ENCODE data around the gene RPP40. TPM values are rescaled to one million over a fixed set of nuclear protein-coding genes. Genes with fewer than 3 reads are reported as not detected.

RPP40 gene
- total and polyA plus RNA-seq, 2 of the 8 experiments (the other 6 are each of a cell fraction or from before 2014, with no cell fraction given): 7.0 to 15.7 TPM

DNA sequence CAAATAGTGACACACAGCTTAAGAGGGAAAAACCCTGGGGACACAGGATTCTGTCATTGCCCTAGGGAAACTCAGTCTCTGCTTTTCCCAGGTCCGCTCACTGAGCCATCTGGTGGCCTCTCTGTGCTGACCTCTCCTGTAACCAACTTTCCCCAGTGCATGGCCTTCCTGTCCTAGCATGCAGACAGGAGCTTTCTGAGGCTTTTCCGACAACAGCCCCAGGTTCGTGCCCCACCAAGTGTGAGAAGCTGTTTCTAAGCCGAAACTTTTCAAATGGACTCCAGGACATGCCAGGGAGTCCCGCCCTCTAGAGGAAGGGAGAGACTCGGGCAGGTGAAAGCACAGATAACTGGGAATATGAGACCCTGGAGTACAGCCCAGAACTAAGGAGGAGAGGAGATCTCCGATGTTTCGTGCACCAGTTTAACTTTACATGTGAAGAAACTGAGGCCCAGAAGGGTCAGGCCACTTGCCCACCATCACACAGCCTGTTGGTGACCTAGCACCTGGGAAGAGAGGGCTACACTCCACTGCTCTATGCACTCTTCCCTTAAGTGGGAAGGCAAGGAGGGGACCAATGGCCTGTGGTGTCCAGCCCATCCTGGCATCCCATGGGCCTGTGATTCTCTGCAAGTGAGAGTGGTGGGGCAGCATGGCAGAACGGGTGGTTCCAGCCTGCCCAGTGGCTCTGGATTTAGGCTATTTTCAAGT lies 46.2 kb downstream of the RPP40 start:
- Histone ChIP-seq H3K23ac (ENCODE audit: insufficient read length) (no peak overlapping the region), H3K27me3 (replicated peaks in 1 of 4; ENCODE audit: control insufficient read depth in 3 of 4, extremely low read depth in 1 of 4, insufficient read depth in 3 of 4, low read length in 3 of 4) (no peaks in the 10 kb centered on the region), H3K18ac (ENCODE audit: extremely low read depth, low read length) (0 out of 2 replicates have a peak overlapping the region, but pooled peaks have one; percentile 40), H2BK5ac (ENCODE audit: low read depth, low read length) (peak overlapping the region; percentile 66), H2AFZ (ENCODE audit: low read length) (no peak overlapping the region), H2BK120ac (replicated peaks; ENCODE audit: low read depth, low read length) (no peak overlapping the region), H3K4me2 (ENCODE audit: insufficient read depth in 1 of 2, low read depth in 2 of 2, low read length in 2 of 2) (no peak overlapping the region), H3K4me1 (replicated peaks in 1 of 4; ENCODE audit: control insufficient read depth in 3 of 4, insufficient read depth in 4 of 4, low read length in 3 of 4) (no peaks in the 10 kb centered on the region; a peak in 3 of 7 replicates), H4K91ac (replicated peaks; ENCODE audit: insufficient read length, low read length) (no peak overlapping the region), H3K79me2 (ENCODE audit: control insufficient read depth in 1 of 2, insufficient read depth in 2 of 2, low read length in 2 of 2) (no peaks in the 10 kb centered on the region), H2BK15ac (ENCODE audit: low read length) (no peak overlapping the region), H3K36me3 (ENCODE audit: control insufficient read depth in 2 of 4, insufficient read depth in 4 of 4, low read length in 3 of 4) (peaks cover 0 to 19% (median 9%) of the 10 kb centered on the region in 4 experiments; a peak in 5 of 8 replicates), H2BK12ac (ENCODE audit: low read depth, low read length) (peak overlapping the region; percentile 33; the same call in 1 of the 2 replicates), H2BK20ac (ENCODE audit: low read length) (no peak overlapping the region), H3K79me1 (ENCODE audit: low read depth, low read length) (no peaks in the 10 kb centered on the region), H4K8ac (ENCODE audit: extremely low read depth, insufficient read depth, low read length) (no peak overlapping the region), H4K20me1 (replicated peaks in 1 of 2; ENCODE audit: control insufficient read depth in 1 of 2, insufficient read depth in 2 of 2, low read length in 2 of 2) (peaks cover 0 to 2% of the 10 kb centered on the region in 2 experiments), H3K14ac (ENCODE audit: insufficient read length) (no peak overlapping the region), H3K23me2 (ENCODE audit: low read depth, low read length) (no peaks in the 10 kb centered on the region), H3K9me3 (ENCODE audit: insufficient read depth in 2 of 2, low read depth in 1 of 2, low read length in 1 of 2) (no peaks in the 10 kb centered on the region), H2AK5ac (ENCODE audit: low read depth, low read length) (peak overlapping the region; percentile 71; the same call in 1 of the 2 replicates), H3K9ac (replicated peaks in 1 of 4; ENCODE audit: extremely low read depth in 1 of 4, low read depth in 3 of 4, low read length in 3 of 4) (no peak overlapping the region), H4K5ac (ENCODE audit: insufficient read length, low read depth, low read length) (no peak overlapping the region), H3K4ac (replicated peaks; ENCODE audit: insufficient read length, low read depth, low read length) (peak overlapping the region; percentile 24), H3K27ac (ENCODE audit: low read depth, low read length) (no peak overlapping the region), H3K56ac (replicated peaks; ENCODE audit: insufficient read length, low read depth, low read length) (no peak overlapping the region), H3K4me3 (ENCODE audit: extremely low read depth in 1 of 4, insufficient read depth in 2 of 4, low read depth in 3 of 4, low read length in 4 of 4) (no peak overlapping the region)
- ChIA-PET CTCF (ENCODE audit: partially characterized antibody) (interaction anchor here (0.6 to 2.9 kb wide), 31 partner anchors 8 to 676 kb away, joined by 3 to 10 read pairs (median 4); partner anchors contain the start of gene RPP40), POLR2A (ENCODE audit: partially characterized antibody) (interaction anchor here (0.7 to 1.5 kb wide), 5 partner anchors 9 to 35 kb away, joined by 3 to 5 read pairs (median 3); no protein-coding TSS in a partner anchor)
- DNase-seq (ENCODE audit: low read depth in 1 of 2, low spot score in 2 of 2) (no peak), FAIRE-seq (peak; percentile 58)
- WGBS, 2 experiments (ENCODE audit: extremely low coverage in 1 of 2, insufficient coverage in 1 of 2, insufficient read length in 1 of 2, insufficient replicate concordance in 2 of 2, low coverage in 1 of 2, low lambda C conversion rate in 2 of 2, missing lambda C conversion rate in 1 of 2): 69% methylated on average over 7 of the region's 9 CpGs; no CpG with 5 or more reads in 1 of the 2 experiments
- no peak for TF ChIP-seq JUND (IDR thresholded peaks at IDR 0.05; ENCODE audit: low read length)
